Stimulated activated CD4-positive, alpha-beta T cell treated with anti-CD3 and anti-CD28 coated beads, TNF-alpha, amount 100 ng/mL, for 4 hours (primary cell): Measurements from ENCODE around the gene MTG1.

Experiments
- DNase-seq, 3 experiments: peaks; one replicate each; pipeline ENCODE4 v3.0.0-alpha.2; 2020; ENCODE audit warnings: low read depth in 3 of 3

Gene MTG1

GRCh38 chr10:133452453-133452852, 58.5 kb downstream of the MTG1 start:
- no peak for DNase-seq

- no peak for DNase-seq
These were observed 59.7 kb downstream of the MTG1 start, which contains the start of gene SCART1 for GRCh38 chr10:133453516-133454203. Gene SCART1, plus strand, starts transcription at chr10:133453945. Its CDS starts 53 bp downstream, at chr10:133453998.

GRCh38 chr10:133454204-133454893, 60.4 kb downstream of the MTG1 start:
- no peak for DNase-seq

GRCh38 chr10:133455196-133455595, 61.2 kb downstream of the MTG1 start:
- DNase-seq, result no peak

GRCh38 chr10:133455611-133456031, 61.7 kb downstream of the MTG1 start:
- DNase-seq, result no peak

GRCh38 chr10:133456041-133456951, 62.3 kb downstream of the MTG1 start:
- DNase-seq, result no peak

GRCh38 chr10:133457100-133457841, 63.3 kb downstream of the MTG1 start:
- DNase-seq, result no peak

GRCh38 chr10:133458021-133458709, 64.2 kb downstream of the MTG1 start:
- DNase-seq, result no peak

- no peak for DNase-seq
These were observed 64.9 kb downstream of the MTG1 start for GRCh38 chr10:133458710-133459453.

- DNase-seq, result no peak
These were observed 65.7 kb downstream of the MTG1 start for GRCh38 chr10:133459454-133460207.

- no peak for DNase-seq
These were observed 66.3 kb downstream of the MTG1 start for GRCh38 chr10:133460208-133460769.

GRCh38 chr10:133461027-133461426, 67.1 kb downstream of the MTG1 start:
- no peak for DNase-seq

- DNase-seq, result no peak
These were observed 67.9 kb downstream of the MTG1 start for GRCh38 chr10:133461841-133462240.

- DNase-seq, result no peak
These were observed 68.8 kb downstream of the MTG1 start for GRCh38 chr10:133462512-133463305.

GRCh38 chr10:133464582-133465031, 70.7 kb downstream of the MTG1 start:
- no peak for DNase-seq

GRCh38 chr10:133465191-133465949, 71.4 kb downstream of the MTG1 start:
- DNase-seq, result no peak

- no peak for DNase-seq
These were observed 72.1 kb downstream of the MTG1 start for GRCh38 chr10:133465950-133466474.
